GM19043 (cell line): ENCODE measurements around the gene CCNE1.

Source experiments
- ATAC-seq: cut with Tn5 transposase; IDR thresholded peaks from one replicate; pipeline ENCODE4 v1.9.1; 2021; ENCODE audit warnings: low read depth; ENCODE audit not compliant: unreplicated experiment

Gene CCNE1

GRCh38 chr19:29811125-29812079 lies at the start of gene CCNE1:
Gene CCNE1 (plus strand): TSS chr19:29811991. CDS start chr19:29812556, 565 bp downstream.
- ATAC-seq, result peak; percentile 79

DNA sequence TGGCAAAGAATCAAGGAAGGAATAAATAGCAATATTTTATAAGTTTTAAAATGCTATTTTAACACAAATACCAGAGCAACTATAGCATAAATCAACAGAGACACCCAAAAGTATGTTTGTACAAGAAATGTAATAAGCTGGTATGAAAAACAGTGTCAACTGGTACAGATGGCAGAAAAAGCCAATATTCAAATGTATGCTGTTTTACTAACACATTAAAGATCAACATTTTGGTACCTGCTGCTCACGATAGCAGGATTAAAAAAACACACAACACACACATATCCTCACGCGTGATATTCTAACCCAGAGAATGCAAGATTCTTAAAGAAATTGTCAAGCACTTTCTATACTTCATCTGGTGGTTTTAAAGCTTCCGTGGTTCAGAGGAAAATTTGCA lies 48.6 kb upstream of the CCNE1 start:
- ATAC-seq, result no peak

DNA sequence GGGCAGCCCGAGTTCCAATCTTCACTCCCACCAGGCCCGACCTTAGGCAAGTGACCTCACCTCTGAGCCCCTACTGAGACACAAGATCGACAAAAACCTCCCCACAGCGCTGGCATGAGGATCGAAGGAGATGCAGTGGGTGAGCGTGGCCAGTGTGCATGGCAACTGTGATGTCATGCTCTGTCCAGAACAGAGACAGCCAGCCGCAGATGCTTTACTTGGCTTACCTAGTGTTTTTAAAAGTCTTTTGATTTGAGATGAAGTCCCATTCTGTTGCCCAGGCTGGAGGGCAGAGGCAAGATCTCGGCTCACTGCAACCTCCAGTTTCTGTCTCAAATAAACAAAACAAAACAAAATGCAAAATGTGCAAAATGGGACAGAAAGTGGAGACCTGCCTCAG lies 47.4 kb upstream of the CCNE1 start:
- no peak for ATAC-seq

GRCh38 chr19:29766100-29766499 lies 45.7 kb upstream of the CCNE1 start:
- ATAC-seq, result no peak

DNA sequence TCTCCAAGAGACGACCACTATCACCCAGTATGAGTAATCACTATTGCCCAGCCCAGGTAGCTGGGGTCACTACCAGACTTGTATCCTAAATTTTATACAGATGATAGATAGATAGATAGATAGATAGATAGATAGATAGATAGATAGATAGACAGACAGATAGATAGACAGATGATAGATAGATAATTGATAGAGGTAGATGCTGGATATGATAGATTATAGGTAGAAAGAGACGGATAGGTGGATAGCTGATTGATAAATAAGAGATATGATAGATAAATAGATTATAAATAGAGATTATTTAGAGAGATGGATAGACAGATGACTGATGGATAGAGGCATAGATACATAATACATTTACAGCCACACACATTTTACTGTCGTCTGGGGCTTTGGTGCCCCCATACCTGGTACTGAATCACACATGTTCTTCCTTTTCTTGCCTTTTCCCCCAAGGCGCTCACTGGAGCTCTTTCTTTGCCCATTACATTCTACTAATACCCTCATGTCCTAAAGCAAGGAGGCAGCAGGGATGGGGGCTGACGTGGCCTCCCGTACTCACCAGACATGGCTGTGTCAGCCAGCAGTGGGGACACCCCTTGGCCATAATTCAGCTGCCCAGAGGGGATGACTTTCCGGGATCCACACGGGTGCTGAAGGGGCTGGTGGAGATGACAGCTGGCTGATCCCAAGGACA lies 44.6 kb upstream of the CCNE1 start:
- no peak for ATAC-seq

GRCh38 chr19:29768166-29768565 lies 43.6 kb upstream of the CCNE1 start:
- ATAC-seq, result no peak

DNA sequence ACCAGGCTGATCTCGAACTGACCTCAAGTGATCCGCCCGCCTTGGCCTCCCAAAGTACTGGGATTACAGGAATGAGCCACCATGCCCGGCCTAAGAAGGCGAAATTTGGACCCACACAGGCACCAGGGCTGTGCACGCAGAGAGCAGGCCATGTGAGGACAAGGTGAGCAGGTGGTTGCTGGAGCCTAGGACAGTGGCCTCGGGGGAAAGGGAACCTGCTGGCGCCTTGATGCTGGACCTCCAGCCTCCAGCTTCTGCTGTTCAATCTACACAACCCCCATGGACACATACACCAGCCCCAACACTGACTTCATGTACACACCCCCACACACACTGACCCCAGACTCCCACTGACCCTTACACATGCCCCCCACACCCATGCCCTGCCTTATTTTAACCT lies 41.8 kb upstream of the CCNE1 start:
- no peak for ATAC-seq

DNA sequence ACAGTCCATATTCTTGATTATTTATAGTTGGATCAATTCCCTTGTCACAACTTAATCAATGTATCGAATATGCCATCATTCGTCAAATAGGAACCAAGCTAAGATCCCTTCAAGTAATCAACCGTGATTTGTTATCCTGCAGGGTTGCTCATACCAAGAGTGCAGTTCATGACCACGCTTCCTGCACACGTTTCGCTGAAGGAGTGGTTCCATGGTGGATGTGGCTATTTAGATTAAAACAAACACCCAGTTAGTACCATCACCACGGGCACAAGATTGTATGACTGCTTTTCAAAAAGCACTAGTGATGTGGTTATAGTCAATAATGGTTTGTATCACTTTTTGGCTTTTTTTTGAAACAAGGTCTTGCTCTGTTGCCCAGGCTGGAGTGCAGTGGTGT lies 41.1 kb upstream of the CCNE1 start:
- ATAC-seq, result no peak

DNA sequence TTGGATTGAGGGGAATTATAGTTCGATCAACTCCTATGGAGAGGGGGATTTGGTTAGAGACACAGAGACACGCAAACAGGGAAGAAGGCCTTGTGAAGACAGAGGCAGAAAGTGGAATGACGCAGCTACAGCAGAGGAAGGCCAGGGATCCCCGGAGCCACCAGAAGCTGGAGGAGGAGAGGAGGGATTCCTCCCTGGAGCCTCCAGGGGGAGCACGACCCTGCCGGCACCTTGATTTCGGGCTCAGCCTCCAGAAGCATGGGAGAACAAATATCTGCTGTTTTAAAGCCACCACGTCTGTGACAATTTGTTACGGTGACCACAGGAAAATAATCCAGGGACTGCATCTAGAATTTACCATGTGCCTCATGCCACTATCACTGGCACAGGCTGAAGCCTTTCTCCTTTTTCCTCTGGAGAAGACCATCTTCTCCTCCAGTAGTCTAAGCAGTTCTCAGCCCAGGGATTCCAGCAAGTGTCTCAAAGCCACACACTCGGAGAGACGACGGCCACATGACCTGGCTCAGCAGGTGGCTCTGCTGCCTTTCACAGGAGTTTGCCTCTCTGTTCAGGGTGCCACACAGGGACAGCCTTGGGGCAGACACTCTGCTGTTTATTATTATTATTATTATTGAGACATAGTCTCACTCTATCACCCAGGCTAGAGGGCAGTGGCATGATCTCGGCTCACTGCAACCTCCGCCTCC lies 39.9 kb upstream of the CCNE1 start:
- no peak for ATAC-seq

- ATAC-seq, result no peak
These were observed 39.1 kb upstream of the CCNE1 start for GRCh38 chr19:29772696-29773095.

DNA sequence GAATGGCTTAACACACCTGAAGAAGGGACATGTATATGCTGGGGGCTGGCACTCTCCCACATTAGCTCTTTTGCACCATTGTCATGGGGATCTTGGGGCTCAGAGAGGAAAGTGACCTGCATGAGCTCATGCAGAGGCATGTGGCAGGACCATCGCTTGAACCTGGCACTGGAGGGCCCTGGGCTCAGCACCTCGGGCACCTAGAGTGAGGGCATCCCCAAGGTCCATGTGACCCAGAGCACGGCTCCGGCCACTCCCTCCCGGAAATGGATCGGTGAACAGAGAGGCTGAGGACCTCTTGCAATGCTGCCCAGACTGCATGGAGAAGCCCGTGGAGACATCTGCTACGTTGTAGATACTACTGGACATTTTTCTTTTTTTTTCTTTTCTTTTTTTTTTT lies 38.6 kb upstream of the CCNE1 start:
- no peak for ATAC-seq

GRCh38 chr19:29774126-29774525 lies 37.7 kb upstream of the CCNE1 start:
- no peak for ATAC-seq

- no peak for ATAC-seq
These were observed 33.9 kb upstream of the CCNE1 start for GRCh38 chr19:29777781-29778309.

DNA sequence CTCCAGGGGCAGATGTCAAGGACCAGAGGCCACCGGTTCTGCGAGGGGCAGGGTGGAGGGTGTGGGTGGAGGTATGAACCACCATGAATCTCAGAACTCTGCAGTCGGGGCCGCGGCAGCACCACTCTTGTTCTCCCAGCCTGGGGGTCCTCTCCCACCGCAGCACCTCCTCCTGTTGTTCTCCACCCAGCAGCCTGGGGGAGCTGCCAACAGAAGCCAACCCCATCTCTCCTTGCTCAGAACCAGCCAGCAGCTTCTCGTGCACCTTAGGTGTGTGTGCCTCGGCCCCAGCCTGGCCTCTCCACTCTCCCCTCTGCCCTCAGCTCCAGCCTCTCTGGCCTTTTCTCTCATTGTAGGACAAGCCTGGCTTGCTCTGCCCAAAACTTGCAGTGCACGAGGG lies 31.9 kb upstream of the CCNE1 start:
- ATAC-seq, result no peak

GRCh38 chr19:29781386-29782259 lies 30.2 kb upstream of the CCNE1 start:
- no peak for ATAC-seq

- no peak for ATAC-seq
These were observed 29.6 kb upstream of the CCNE1 start for GRCh38 chr19:29782260-29782580.

- no peak for ATAC-seq
These were observed 28.1 kb upstream of the CCNE1 start for GRCh38 chr19:29783627-29784190.

GRCh38 chr19:29784598-29785223 lies 27.1 kb upstream of the CCNE1 start:
- ATAC-seq, result no peak

DNA sequence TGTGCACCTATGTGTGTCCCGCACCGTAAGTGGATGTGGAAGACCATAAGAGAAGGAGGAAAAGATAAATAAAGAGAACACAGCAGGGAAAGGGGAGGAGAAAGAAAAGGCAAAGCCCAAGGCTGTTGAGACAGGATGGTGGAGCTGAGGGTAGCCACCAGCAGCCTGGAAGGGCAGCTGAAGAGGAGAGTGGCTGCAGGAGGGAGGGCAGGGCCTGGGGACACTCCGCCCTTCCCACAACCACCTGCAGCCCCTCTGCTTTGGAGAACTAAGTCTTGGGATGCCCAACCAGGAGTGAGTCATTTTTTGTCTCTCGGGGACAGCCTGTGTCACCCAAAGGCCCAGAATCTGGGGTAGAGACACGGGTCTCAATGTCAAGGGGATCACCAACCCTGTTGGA lies 26.4 kb upstream of the CCNE1 start:
- ATAC-seq, result no peak
